Stimulated activated CD4-positive, alpha-beta T cell treated with anti-CD3 and anti-CD28 coated beads, Interleukin-15, amount 100 ng/mL, for 1 hour (primary cell): ENCODE data around the gene RELN.
"Not testable (repeated sequence)": the region's sequence is repeated elsewhere in the genome, so short reads cannot be mapped to it uniquely, and the experiment has no call there.

Experiments used
- DNase-seq, 2 donors: peaks; one replicate each; pipeline ENCODE4 v3.0.0-alpha.2; 2020; ENCODE audit warnings: low read depth in 1 of 2, low spot score in 1 of 2

The RELN gene

GRCh38 chr7:103794424-103794823 is 195.0 kb downstream of the RELN start:
- DNase-seq, result no peak

GRCh38 chr7:103793614-103794013 is 195.8 kb downstream of the RELN start:
- DNase-seq, result no peak

- DNase-seq, result no peak
Measured at GRCh38 chr7:103791894-103792293, 197.6 kb downstream of the RELN start.

- not testable (repeated sequence) for DNase-seq
Measured at GRCh38 chr7:103787041-103787440, 202.4 kb downstream of the RELN start.

GRCh38 chr7:103784646-103785286 is 204.7 kb downstream of the RELN start:
- DNase-seq, result no peak

- no peak for DNase-seq
Measured at GRCh38 chr7:103781409-103781808, 208.0 kb downstream of the RELN start.

- DNase-seq, result not testable (repeated sequence)
Measured at GRCh38 chr7:103780561-103780960, 208.9 kb downstream of the RELN start.

GRCh38 chr7:103777440-103777839 is 212.0 kb downstream of the RELN start:
- DNase-seq, result no peak

GRCh38 chr7:103773726-103774125 is 215.7 kb downstream of the RELN start:
- no peak for DNase-seq

- no peak for DNase-seq
Measured at GRCh38 chr7:103772171-103772773, 217.2 kb downstream of the RELN start.

GRCh38 chr7:103771294-103771693 is 218.2 kb downstream of the RELN start:
- no peak for DNase-seq

- no peak for DNase-seq
Measured at GRCh38 chr7:103766660-103767059, 222.8 kb downstream of the RELN start.

- no peak for DNase-seq
Measured at GRCh38 chr7:103765901-103766300, 223.6 kb downstream of the RELN start.

GRCh38 chr7:103764901-103765300 is 224.6 kb downstream of the RELN start:
- DNase-seq, result no peak

GRCh38 chr7:103762877-103763276 is 226.6 kb downstream of the RELN start:
- DNase-seq, result no peak

- no peak for DNase-seq
Measured at GRCh38 chr7:103762065-103762760, 227.2 kb downstream of the RELN start.

- no peak for DNase-seq
Measured at GRCh38 chr7:103752995-103753394, 236.5 kb downstream of the RELN start.

- no peak for DNase-seq
Measured at GRCh38 chr7:103751311-103751880, 238.1 kb downstream of the RELN start.

- no peak for DNase-seq
Measured at GRCh38 chr7:103748680-103749079, 240.8 kb downstream of the RELN start.

- DNase-seq, result no peak
Measured at GRCh38 chr7:103735377-103735776, 254.1 kb downstream of the RELN start.

- DNase-seq, result no peak
Measured at GRCh38 chr7:103731169-103731568, 258.3 kb downstream of the RELN start.

- DNase-seq, result no peak
Measured at GRCh38 chr7:103729026-103729425, 260.4 kb downstream of the RELN start.
